Gastrocnemius medialis (tissue), 4 donors: ENCODE data around the gene FAXDC2. TPM values are rescaled to one million over a fixed set of nuclear protein-coding genes. Genes with fewer than 3 reads are reported as not detected.

Source experiments
- ATAC-seq, 2 donors: fragments of 150-250 bp; one replicate each; pipeline ENCODE4 v1.9.1; 2016
- DNase-seq, 2 donors: peaks; one replicate each; pipeline ENCODE4 v3.0.0-alpha.2; 2019
- H3K27ac ChIP-seq, 4 donors: fragments of 200-600 bp; sonication (generic); 1 replicate in 1 of 4; 2 replicates in 3 of 4; pipeline ENCODE4 v1.5.1; 2016 to 2018; ENCODE audit warnings: mild to moderate bottlenecking in 2 of 4, moderate library complexity in 1 of 4
- H3K27me3 ChIP-seq, 3 donors: fragments of 200-600 bp; sonication (generic) in 2 of 3; 1 replicate in 1 of 3; 2 replicates in 2 of 3; pipeline versions ENCODE4 v1.5.1 to v1.6.0; 2016 to 2019; ENCODE audit warnings: mild to moderate bottlenecking in 1 of 3, moderate library complexity in 1 of 3
- H3K36me3 ChIP-seq, 2 donors: fragments of 200-600 bp; sonication (generic) in 1 of 2; one replicate each; pipeline ENCODE4 v1.5.1; 2017 to 2018
- H3K4me1 ChIP-seq, 2 donors: fragments of 200-600 bp; sonication (generic) in 1 of 2; one replicate each; pipeline ENCODE4 v1.5.1; 2016 to 2017; ENCODE audit warnings: mild to moderate bottlenecking in 2 of 2
- H3K4me3 ChIP-seq, 4 donors: fragments of 200-600 bp; sonication (generic) in 3 of 4; 1 replicate in 1 of 4; 2 replicates in 3 of 4; pipeline ENCODE4 v1.5.1; 2016 to 2019; ENCODE audit warnings: mild to moderate bottlenecking in 2 of 4
- H3K9me3 ChIP-seq, 3 donors: fragments of 200-600 bp; sonication (generic) in 2 of 3; 1 replicate in 1 of 3; 2 replicates in 2 of 3; pipeline ENCODE4 v1.5.1; 2016 to 2019
- CTCF ChIP-seq, 5 experiments: fragments of 450-650 bp in 3 of 5; fragments of 200-600 bp in 2 of 5; sonication (generic) in 2 of 5; IDR thresholded peaks in 4 of 5; conservative IDR thresholded peaks in 1 of 5; 1 replicate in 4 of 5; 2 replicates in 1 of 5; pipeline ENCODE4 v1.5.1; 2016 to 2019; ENCODE audit warnings: antibody characterized with exemption in 5 of 5, mild to moderate bottlenecking in 3 of 5, moderate library complexity in 3 of 5
- POLR2A ChIP-seq, 2 donors: fragments of 450-650 bp; IDR thresholded peaks; one replicate each; pipeline ENCODE4 v1.6.1; 2017; ENCODE audit warnings: antibody characterized with exemption in 2 of 2, mild to moderate bottlenecking in 2 of 2, moderate library complexity in 2 of 2
- in situ Hi-C, 4 donors: fragments of 200-750 bp; cut with MboI; loops; one replicate each; pipeline versions ENCODE4 v1.15.0 to v1.8.0; 2017; ENCODE audit warnings: low sequenced_read_pairs in 4 of 4
- intact Hi-C: fragments of 100-400 bp; cut with DNase I; formaldehyde crosslinking; loops from one replicate; pipeline ENCODE4 v1.15.1; 2023; ENCODE audit warnings: low total_unique reads
- total RNA-seq, 4 donors: library from RNA; depleted of rRNA; stranded (reverse); fragments of >200 nt; gene quantifications; one replicate each; pipeline versions ENCODE4 v1.1.0 to v1.2.3, GENCODE V29; 2016

FAXDC2 gene
- total RNA-seq, 4 donors from 2014 or later, result 4.4 to 12.5 (median 6.4) TPM

- H3K36me3 ChIP-seq, result peaks cover 0 to 65% of the 10 kb centered on the region in 2 donors
- peak overlapping the region in 2 of 4 donors; percentile 0 to 9 for H3K27ac ChIP-seq
- TF ChIP-seq POLR2A (IDR thresholded peaks at IDR 0.05) (no peak), CTCF (IDR thresholded peaks at IDR 0.05 in 4 of 5, conservative IDR thresholded peaks at IDR 0.05 in 1 of 5) (no peak)
- no peaks in the 10 kb centered on the region for H3K27me3 ChIP-seq
- no peaks in the 10 kb centered on the region for H3K4me1 ChIP-seq
- ATAC-seq (peak; percentile 25 to 42), DNase-seq (no peak)
- no peak overlapping the region for H3K4me3 ChIP-seq
- intact Hi-C loops, result no loop called here
- in situ Hi-C loops, result no loop called here
- no peaks in the 10 kb centered on the region for H3K9me3 ChIP-seq
Observed at GRCh38 chr5:154795235-154795596, 55.2 kb downstream of the FAXDC2 start.

- TF ChIP-seq CTCF (IDR thresholded peaks at IDR 0.05 in 4 of 5, conservative IDR thresholded peaks at IDR 0.05 in 1 of 5) (no peak), POLR2A (IDR thresholded peaks at IDR 0.05) (no peak)
- H3K4me1 ChIP-seq, result no peaks in the 10 kb centered on the region
- intact Hi-C loops (no loop called here), in situ Hi-C loops (no loop called here)
- peaks cover 0 to 60% of the 10 kb centered on the region in 2 donors for H3K36me3 ChIP-seq
- no peak for DNase-seq
- no peak overlapping the region for H3K4me3 ChIP-seq
- no peak for ATAC-seq
- H3K9me3 ChIP-seq, result no peaks in the 10 kb centered on the region
- no peaks in the 10 kb centered on the region for H3K27me3 ChIP-seq
- H3K27ac ChIP-seq, result peak overlapping the region in 2 of 4 donors; percentile 0 to 1
Observed at GRCh38 chr5:154794525-154795234, 55.7 kb downstream of the FAXDC2 start.

- in situ Hi-C loops (no loop called here), intact Hi-C loops (no loop called here)
- TF ChIP-seq POLR2A (IDR thresholded peaks at IDR 0.05) (no peak), CTCF (IDR thresholded peaks at IDR 0.05 in 4 of 5, conservative IDR thresholded peaks at IDR 0.05 in 1 of 5) (no peak)
- no peaks in the 10 kb centered on the region for H3K27me3 ChIP-seq
- H3K4me3 ChIP-seq, result no peak overlapping the region
- H3K27ac ChIP-seq, result no peak overlapping the region
- ATAC-seq (no peak), DNase-seq (no peak)
- H3K36me3 ChIP-seq, result peaks cover 0 to 52% of the 10 kb centered on the region in 2 donors
- H3K9me3 ChIP-seq, result no peaks in the 10 kb centered on the region
- peaks cover under 1 to 1% of the 10 kb centered on the region in 2 donors for H3K4me1 ChIP-seq
Observed at GRCh38 chr5:154793599-154794524, 56.5 kb downstream of the FAXDC2 start.

- intact Hi-C loops, result no loop called here
- in situ Hi-C loops, result no loop called here
- H3K36me3 ChIP-seq, result peaks cover 0 to 48% of the 10 kb centered on the region in 2 donors
Observed at GRCh38 chr5:154791535-154791934, 58.9 kb downstream of the FAXDC2 start.

More at GRCh38 chr5:154791535-154791934, 58.9 kb downstream of the FAXDC2 start:
- no peak for ATAC-seq
- Histone ChIP-seq H3K27ac (no peak overlapping the region), H3K4me3 (no peak overlapping the region), H3K9me3 (no peaks in the 10 kb centered on the region), H3K4me1 (peaks cover 24 to 25% of the 10 kb centered on the region in 2 donors), H3K27me3 (no peaks in the 10 kb centered on the region)
- peak in 1 of 2 donors; percentile 0 for DNase-seq
- no peak for TF ChIP-seq CTCF (IDR thresholded peaks at IDR 0.05 in 4 of 5, conservative IDR thresholded peaks at IDR 0.05 in 1 of 5)
- TF ChIP-seq POLR2A (IDR thresholded peaks at IDR 0.05), result no peak
